ENCODE measurements around the gene USP17L10.
"Not testable (repeated sequence)": the region's sequence is repeated elsewhere in the genome, so short reads cannot be mapped to it uniquely, and the experiment has no call there.

Gene USP17L10

GRCh38 chr4:9243579-9243978, 33.1 kb downstream of the USP17L10 start, which contains the start of gene USP17L17:
Gene USP17L17 (plus strand): TSS chr4:9243879. CDS start chr4:9243879, 0 bp downstream.
- H3K27me3 ChIP-seq (ENCODE audit: control insufficient read depth in 1 of 2, insufficient read depth in 2 of 2, low read length in 2 of 2); H3K9me3 ChIP-seq (ENCODE audit: control insufficient read depth in 2 of 2, low read length in 2 of 2); H3K27ac ChIP-seq (ENCODE audit: low read length); H3K4me1 ChIP-seq (ENCODE audit: control insufficient read depth, insufficient read depth, low read length); H3K9ac ChIP-seq (ENCODE audit: low read length in 2 of 2); H3K36me3 ChIP-seq (ENCODE audit: control insufficient read depth in 2 of 2, insufficient read depth in 2 of 2, low read length in 2 of 2); H3K4me3 ChIP-seq (ENCODE audit: low read length in 2 of 2): not testable (repeated sequence)

- not testable (repeated sequence) for H3K27me3 ChIP-seq (ENCODE audit: control insufficient read depth in 1 of 2, insufficient read depth in 2 of 2, low read length in 2 of 2); H3K4me1 ChIP-seq (ENCODE audit: control insufficient read depth, insufficient read depth, low read length); H3K27ac ChIP-seq (ENCODE audit: low read length); H3K4me3 ChIP-seq (ENCODE audit: low read length in 2 of 2); H3K36me3 ChIP-seq (ENCODE audit: control insufficient read depth in 2 of 2, insufficient read depth in 2 of 2, low read length in 2 of 2); H3K9me3 ChIP-seq (ENCODE audit: control insufficient read depth in 2 of 2, low read length in 2 of 2); H3K9ac ChIP-seq (ENCODE audit: low read length in 2 of 2)
These were observed 37.7 kb downstream of the USP17L10 start, which contains the start of gene USP17L18 for GRCh38 chr4:9247953-9248680. Gene USP17L18 (plus strand): TSS chr4:9248630. CDS start chr4:9248630, 0 bp downstream.

- not testable (repeated sequence) for H3K27ac ChIP-seq (ENCODE audit: low read length); H3K4me1 ChIP-seq (ENCODE audit: control insufficient read depth, insufficient read depth, low read length); H3K4me3 ChIP-seq (ENCODE audit: low read length in 2 of 2); H3K36me3 ChIP-seq (ENCODE audit: control insufficient read depth in 2 of 2, insufficient read depth in 2 of 2, low read length in 2 of 2); H3K9ac ChIP-seq (ENCODE audit: low read length in 2 of 2); H3K9me3 ChIP-seq (ENCODE audit: control insufficient read depth in 2 of 2, low read length in 2 of 2); H3K27me3 ChIP-seq (ENCODE audit: control insufficient read depth in 1 of 2, insufficient read depth in 2 of 2, low read length in 2 of 2)
These were observed 42.6 kb downstream of the USP17L10 start, which contains the start of gene USP17L19 for GRCh38 chr4:9253078-9253477. Gene USP17L19 (plus strand): TSS chr4:9253378. CDS start chr4:9253378, 0 bp downstream.

GRCh38 chr4:9257824-9258223, 47.4 kb downstream of the USP17L10 start, which contains the start of gene USP17L20:
Gene USP17L20 (plus strand): TSS chr4:9258124. CDS start chr4:9258124, 0 bp downstream.
- H3K27me3 ChIP-seq (ENCODE audit: control insufficient read depth in 1 of 2, insufficient read depth in 2 of 2, low read length in 2 of 2); H3K4me3 ChIP-seq (ENCODE audit: low read length in 2 of 2); H3K4me1 ChIP-seq (ENCODE audit: control insufficient read depth, insufficient read depth, low read length); H3K9ac ChIP-seq (ENCODE audit: low read length in 2 of 2); H3K27ac ChIP-seq (ENCODE audit: low read length); H3K9me3 ChIP-seq (ENCODE audit: control insufficient read depth in 2 of 2, low read length in 2 of 2); H3K36me3 ChIP-seq (ENCODE audit: control insufficient read depth in 2 of 2, insufficient read depth in 2 of 2, low read length in 2 of 2): not testable (repeated sequence)

Data from stomach smooth muscle (tissue), 2 donors.